Retinal pigment epithelial cell (primary cell): Measurements from ENCODE around the gene TIAM2.
"Not testable (repeated sequence)": the region's sequence is repeated elsewhere in the genome, so short reads cannot be mapped to it uniquely, and the experiment has no call there.

Experiments used
- DNase-seq: peaks from one replicate; pipeline ENCODE4 v3.0.0-alpha.2; 2010; ENCODE audit warnings: low read depth
- H3K4me3 ChIP-seq: 2 replicates; pipeline ENCODE4 v1.5.1; 2011; ENCODE audit warnings: mild to moderate bottlenecking, low read length, control low read depth, moderate library complexity
- TF ChIP-seq, protein P1 (sequence below): conservative IDR thresholded peaks from 2 replicates; pipeline ENCODE4 v1.5.1; 2011; ENCODE audit warnings: low read depth, low read length, control low read depth, inconsistent platforms

TIAM2 gene

DNA sequence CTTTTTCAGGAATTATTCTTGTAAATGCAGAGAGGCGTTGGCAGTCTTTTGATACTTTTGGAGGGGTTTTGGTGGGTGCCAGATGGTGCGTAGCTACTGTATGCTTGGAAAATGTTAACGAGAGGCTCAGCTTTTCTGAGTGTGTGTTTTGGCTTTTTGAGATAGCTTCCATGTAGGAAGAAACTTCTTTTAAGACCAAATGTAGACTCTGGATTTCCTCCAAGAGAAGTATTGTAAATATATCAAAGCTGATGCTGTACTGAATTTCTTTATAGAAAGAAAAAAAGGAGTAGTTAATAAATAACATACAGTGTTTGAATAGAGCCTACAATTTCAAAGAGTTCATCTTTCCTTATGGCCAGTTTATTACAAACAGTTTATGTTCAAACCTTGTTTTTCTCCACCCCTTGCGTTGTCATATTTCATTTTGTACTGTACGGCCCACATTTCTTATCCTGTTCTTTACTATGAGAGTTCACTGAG, 16.7 kb downstream of the TIAM2 start:
- TF ChIP-seq, protein P1, sequence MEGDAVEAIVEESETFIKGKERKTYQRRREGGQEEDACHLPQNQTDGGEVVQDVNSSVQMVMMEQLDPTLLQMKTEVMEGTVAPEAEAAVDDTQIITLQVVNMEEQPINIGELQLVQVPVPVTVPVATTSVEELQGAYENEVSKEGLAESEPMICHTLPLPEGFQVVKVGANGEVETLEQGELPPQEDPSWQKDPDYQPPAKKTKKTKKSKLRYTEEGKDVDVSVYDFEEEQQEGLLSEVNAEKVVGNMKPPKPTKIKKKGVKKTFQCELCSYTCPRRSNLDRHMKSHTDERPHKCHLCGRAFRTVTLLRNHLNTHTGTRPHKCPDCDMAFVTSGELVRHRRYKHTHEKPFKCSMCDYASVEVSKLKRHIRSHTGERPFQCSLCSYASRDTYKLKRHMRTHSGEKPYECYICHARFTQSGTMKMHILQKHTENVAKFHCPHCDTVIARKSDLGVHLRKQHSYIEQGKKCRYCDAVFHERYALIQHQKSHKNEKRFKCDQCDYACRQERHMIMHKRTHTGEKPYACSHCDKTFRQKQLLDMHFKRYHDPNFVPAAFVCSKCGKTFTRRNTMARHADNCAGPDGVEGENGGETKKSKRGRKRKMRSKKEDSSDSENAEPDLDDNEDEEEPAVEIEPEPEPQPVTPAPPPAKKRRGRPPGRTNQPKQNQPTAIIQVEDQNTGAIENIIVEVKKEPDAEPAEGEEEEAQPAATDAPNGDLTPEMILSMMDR = no peak
- H3K4me3 ChIP-seq = no peak overlapping the region
- DNase-seq = no peak

DNA sequence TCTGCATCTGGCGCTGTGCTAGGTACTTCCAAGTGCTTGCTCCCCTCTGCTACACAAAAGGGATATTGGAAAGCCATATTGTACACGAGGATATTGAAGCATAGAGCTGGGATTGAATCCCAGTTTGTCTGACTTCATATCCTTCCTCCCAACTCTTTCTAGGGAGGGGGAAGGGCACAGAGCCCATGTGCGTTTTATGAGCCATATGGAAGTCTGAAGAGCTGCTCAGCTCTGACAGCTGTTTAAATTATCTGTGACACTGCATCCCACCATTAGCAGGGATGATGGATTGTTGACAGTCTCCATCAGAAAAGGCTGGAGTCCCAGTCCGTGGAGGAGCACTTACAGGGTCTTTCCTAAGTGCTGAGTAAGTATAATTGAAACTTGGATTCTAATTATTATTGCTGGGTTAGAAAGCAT, 18.4 kb downstream of the TIAM2 start:
- TF ChIP-seq, protein P1 = no peak
- H3K4me3 ChIP-seq = no peak overlapping the region
- no peak for DNase-seq

DNA sequence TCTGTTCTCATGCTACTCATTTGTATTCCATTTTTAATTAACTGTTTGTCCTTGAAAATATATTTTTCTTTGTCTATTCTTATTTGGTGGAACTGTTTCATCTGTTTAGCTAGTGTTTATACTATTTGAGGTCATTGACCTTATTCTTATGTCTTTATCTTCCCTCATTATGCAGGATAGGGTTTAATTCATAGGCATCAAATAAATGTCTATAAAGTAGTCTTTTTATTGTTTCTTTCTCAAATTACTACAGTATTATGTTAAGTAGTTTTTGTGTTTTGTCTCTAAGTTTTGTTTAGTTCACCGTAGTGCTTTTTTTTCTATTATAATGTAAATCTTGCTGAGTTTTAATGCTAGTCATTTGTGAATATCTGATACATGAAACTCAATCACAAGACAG, 19.0 kb downstream of the TIAM2 start:
- TF ChIP-seq, protein P1 = no peak
- H3K4me3 ChIP-seq = no peak overlapping the region
- no peak for DNase-seq

DNA sequence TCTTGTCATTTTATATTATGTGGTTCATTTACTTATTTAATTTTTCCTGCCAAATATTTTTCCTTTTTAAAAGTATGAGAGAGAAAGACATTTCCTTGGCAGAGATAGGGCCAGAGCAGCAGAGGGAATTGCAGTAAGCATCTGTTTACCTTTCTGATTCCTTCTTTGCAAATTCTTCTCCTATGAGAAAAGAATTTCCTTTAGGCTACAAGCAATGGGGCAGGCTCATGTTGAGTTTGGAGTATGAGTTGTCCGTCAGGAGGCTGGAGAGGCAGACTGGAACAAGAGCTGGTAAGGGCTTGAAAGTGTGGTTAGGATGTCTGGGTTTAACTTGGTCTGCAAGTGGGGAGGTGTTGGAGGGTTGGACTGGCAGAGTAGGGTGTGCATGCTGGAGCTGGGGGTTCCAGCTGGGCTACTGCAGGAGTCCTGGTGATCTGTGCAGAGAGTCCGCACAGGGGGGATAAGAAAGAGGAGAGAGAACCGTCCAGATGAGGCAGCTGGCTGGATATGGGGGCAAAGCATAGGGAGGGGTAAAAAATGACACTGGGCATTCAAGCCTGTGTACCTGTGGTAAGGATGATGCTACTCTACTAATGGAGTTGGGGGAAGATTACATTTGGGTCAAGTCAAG, 19.7 kb downstream of the TIAM2 start:
- H3K4me3 ChIP-seq = no peak overlapping the region
- TF ChIP-seq, protein P1 = no peak
- DNase-seq = no peak

DNA sequence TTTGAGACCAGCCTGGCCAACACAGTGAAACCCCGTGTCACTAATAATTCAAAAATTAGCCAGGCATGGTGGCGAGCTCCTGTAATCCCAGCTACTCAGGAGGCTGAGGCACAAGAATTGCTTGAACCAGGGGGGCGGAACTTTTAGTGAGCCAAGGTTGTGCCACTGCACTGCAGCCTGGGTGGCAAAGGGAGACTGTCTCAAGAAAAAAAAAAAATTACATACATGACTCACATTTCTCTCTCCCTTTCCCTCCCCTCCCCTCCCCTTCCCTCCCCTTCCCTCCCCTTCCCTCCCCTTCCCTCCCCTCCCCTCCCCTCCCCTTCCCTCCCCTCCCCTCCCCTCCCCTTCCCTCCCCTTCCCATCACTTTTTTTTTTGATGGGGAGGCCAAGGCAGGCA, 23.3 kb downstream of the TIAM2 start:
- not testable (repeated sequence) for H3K4me3 ChIP-seq, DNase-seq

DNA sequence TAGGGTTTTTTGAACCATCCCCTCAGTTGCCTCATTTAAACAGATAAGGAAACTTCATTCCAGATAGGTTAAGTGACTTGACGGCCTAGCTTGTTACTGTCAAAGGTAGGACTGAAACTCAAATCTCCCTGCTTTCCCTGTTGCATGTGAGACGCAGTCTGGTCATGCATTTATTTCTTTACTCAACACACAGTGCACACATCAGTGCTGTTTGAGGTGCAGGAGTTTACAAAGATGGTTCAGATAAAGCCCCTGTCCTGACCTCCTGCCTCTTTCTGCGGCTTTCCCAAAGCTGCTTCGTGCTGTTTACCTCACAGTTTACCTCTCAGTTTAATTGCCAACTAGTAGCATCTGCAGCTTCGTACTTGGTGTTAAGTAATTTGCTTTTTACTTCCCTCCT, 26.6 kb downstream of the TIAM2 start:
- TF ChIP-seq, protein P1 = no peak
- no peak for DNase-seq
- no peak overlapping the region for H3K4me3 ChIP-seq

DNA sequence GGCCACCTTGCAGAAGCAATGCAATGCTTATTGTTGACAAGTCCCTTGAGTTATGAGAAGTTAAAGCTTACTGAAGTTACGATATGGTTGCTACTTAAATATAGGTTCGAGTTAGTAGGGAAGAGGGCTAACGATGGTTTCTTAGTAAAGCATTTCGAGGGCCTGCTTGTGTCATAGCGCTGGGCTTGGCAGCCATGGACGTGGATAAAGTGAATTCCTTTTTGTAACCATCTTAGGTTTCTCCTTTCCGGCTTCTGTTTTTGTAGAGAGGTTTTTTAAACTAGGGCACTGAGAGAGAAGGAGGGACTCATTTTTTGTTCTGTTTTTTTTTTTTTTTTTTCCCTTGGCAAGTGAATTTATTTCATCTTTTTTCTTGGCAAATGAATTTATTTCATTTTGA, 27.6 kb downstream of the TIAM2 start:
- TF ChIP-seq, protein P1 = no peak
- H3K4me3 ChIP-seq = no peak overlapping the region
- DNase-seq = no peak
